GM19455 (cell line): ENCODE results near the gene HS3ST4.

ENCODE experiments used
- ATAC-seq: cut with Tn5 transposase; IDR thresholded peaks from one replicate; pipeline ENCODE4 v1.9.1; 2021; ENCODE audit not compliant: unreplicated experiment

Gene HS3ST4

DNA sequence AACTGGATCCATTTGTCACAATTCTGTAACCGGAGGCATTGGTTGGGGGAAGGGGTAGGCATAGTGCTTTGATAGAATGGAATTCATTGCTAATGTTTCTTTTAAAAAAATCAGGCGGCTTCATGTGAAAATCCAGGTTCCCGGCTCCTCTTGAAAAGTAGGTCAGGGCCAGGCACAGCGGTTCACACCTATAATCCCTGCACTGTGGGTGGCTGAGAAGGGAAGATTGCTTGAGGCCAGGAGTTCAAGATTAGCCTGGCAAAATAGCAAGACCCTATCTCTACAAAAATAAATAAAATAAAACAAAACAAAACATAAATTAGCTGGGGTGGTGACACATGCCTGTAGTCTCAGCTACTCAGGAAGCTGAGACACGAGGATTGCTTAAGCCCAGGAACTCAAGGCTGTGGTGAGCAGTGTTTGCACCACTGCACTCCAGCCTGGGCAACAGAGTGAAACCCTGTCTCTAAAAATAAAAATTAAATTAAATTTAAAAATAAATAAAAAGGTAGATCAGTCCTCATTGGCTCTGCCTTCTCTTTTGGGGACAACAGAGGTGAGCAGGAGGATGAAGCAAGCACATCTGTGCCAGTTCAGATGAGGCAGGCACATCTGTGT is 466.5 kb downstream of the HS3ST4 start:
- ATAC-seq, result no peak

DNA sequence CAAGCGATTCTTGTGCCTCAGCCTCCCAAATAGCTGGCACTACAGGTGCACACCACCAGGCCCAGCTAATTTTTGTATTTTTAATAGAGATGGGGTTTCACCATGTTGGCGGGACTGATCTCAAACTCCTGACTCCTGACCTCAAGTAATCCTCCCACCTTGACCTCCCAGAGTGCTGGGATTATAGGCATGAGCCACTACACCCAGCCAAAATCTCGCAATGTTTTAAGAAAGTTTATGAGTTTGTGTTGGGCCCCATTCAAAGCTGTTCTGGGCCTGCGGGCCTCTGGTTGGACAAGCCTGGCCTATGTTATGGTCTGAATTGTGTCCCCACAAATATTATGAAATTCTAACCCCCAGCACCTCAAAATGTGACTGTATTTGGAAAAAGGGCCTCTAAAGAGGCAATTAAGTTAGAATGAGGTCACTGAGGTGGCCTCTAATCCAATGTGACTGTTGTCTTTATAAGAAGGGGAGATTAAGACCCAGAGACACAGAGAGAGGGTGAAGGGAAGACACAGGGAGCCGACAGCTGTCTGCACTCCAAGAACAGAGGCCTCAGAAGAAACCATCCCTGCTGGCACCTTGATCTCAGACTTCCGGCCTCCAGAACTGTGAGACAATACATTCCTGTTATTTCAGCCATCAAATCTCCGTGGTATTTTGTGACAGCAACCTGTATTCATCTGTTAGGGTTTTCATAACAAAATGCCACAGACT is 469.9 kb downstream of the HS3ST4 start:
- ATAC-seq, result no peak

DNA sequence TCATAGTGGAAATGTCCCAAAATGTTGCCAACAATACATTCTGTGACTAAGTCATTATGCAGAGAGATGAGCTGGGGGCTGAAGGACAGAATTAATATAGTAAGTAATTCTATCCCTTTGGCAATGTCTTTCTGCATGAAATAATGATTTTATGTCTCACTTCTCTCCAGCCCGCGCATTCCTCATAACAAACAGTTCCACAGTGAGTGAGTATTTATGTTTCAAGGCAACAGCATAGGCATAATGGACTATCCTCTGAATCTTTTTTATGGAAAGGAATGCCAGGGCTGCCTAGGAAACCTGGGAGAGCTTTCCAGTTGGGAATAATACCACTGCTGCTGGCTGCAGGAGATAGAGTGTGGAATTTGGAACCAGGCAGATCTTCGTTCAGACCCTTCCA is 477.7 kb downstream of the HS3ST4 start:
- no peak for ATAC-seq

DNA sequence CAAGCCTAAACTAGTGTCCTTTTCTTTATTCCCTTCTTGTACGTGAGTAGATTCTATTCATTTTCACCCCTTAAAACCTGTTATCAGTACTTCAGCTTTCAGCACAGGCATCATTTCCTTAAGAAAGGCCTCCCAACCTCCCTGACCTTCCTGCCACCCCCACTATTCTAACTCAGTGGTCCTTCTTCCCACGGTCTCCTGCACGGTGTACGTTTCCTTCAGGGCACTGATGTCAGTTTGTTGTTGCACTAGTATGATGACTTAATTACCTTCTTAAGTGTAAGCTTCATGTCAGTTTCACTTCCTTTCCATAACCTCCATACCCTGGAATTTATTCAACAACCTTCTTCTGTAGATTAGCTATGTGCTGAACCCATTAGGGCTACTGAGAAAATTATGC is 484.2 kb downstream of the HS3ST4 start:
- no peak for ATAC-seq

DNA sequence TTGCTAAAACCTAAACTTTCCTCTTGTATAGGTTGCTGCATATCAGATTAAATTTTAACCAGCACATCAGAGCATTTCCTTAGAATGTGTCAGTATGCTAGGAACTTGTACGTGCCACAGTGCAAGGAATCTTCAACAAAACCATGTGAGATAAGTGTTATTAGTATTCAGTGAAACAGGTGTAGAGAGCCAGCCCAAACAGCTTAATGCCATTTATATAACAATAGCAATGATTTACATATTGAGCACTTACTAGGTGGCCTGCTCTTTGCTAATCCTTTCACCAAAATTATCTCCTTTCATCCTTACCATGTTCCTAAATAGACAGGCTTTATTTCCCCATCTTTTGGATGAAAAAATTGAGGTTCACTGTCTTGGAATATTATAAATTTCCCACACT is 485.7 kb downstream of the HS3ST4 start:
- ATAC-seq, result no peak

DNA sequence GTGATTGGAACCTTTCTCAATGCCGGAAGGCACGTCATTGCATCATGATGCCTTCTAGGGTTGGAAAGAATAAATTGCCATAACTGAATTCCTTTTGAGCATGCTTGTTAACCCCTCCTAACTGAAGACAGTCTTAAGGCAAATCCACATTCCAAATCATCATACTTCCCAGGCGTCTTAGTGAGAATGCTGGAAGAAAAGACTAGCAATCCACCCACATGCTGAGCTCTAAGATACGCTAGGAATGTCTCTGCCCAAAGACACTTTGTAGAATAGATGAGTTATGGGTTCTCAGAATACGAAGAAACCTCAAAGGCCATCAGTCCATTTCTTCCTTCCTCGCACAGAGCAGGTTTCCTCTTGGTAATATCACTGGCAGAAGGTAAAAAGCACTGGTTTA is 486.5 kb downstream of the HS3ST4 start:
- ATAC-seq, result no peak

DNA sequence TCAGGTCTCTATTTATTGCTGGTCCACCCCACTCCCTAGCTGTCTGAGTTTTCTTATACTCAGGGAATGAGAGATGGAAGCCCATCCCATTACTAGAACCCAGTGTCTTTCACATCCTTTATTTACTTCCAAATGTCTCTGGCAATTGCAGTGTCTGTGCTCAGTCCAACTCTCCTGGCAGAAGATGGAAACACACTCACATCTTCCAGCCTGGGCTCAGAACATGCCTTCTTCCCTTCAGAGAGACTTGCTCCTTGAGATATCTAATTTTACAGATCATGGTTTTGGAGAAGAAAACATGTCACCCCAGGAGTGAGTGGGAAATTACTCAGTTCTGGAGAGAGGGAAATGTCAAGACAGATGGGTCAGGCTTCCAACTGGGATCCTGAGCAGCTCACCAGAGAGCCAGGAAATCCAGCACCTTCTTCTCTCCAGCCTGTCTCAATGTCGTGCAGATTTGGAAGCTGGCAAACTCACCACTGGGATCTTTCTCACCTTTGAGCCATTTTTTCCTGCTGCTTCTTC is 494.4 kb downstream of the HS3ST4 start:
- no peak for ATAC-seq
